Endometrial microvascular endothelial cells (primary cell): ENCODE data around the gene RUNX2. TPM values are rescaled to one million over a fixed set of nuclear protein-coding genes. Genes with fewer than 3 reads are reported as not detected.

Source experiments
- in situ Hi-C: cut with HindIII; loops from 2 replicates; pipeline ENCODE4 v1.10.0; 2017; ENCODE audit warnings: low sequenced_read_pairs, low pct_unique_long_range_greater_than_20kb; ENCODE audit errors: inconsistent ontology term
- total RNA-seq: library from RNA; depleted of rRNA; stranded (reverse); fragments of >200 nt; gene quantifications from one replicate; pipeline ENCODE4 v1.2.3, GENCODE V29; 2015; ENCODE audit errors: inconsistent ontology term

Gene RUNX2
- total RNA-seq, 1 donor from 2014 or later, result 0.09 TPM

- in situ Hi-C loops, result no loop called here
Observed at GRCh38 chr6:45587229-45588060, 259.3 kb downstream of the RUNX2 start.

GRCh38 chr6:45589367-45589766, 261.2 kb downstream of the RUNX2 start:
- in situ Hi-C loops, result no loop called here

- in situ Hi-C loops, result no loop called here
Observed at GRCh38 chr6:45590226-45590625, 262.1 kb downstream of the RUNX2 start.

GRCh38 chr6:45590696-45591184, 262.6 kb downstream of the RUNX2 start:
- in situ Hi-C loops, result no loop called here

GRCh38 chr6:45591306-45591705, 263.2 kb downstream of the RUNX2 start:
- in situ Hi-C loops, result no loop called here

- in situ Hi-C loops, result no loop called here
Observed at GRCh38 chr6:45591890-45592289, 263.8 kb downstream of the RUNX2 start.

GRCh38 chr6:45592991-45593390, 264.9 kb downstream of the RUNX2 start:
- in situ Hi-C loops, result no loop called here

- in situ Hi-C loops, result no loop called here
Observed at GRCh38 chr6:45595010-45595851, 267.1 kb downstream of the RUNX2 start.

- in situ Hi-C loops, result no loop called here
Observed at GRCh38 chr6:45597424-45597823, 269.3 kb downstream of the RUNX2 start.

GRCh38 chr6:45599053-45599452, 270.9 kb downstream of the RUNX2 start:
- in situ Hi-C loops, result no loop called here

GRCh38 chr6:45605971-45606370, 277.8 kb downstream of the RUNX2 start:
- in situ Hi-C loops, result no loop called here

GRCh38 chr6:45606831-45607400, 278.8 kb downstream of the RUNX2 start:
- in situ Hi-C loops, result no loop called here

GRCh38 chr6:45607798-45608197, 279.7 kb downstream of the RUNX2 start:
- in situ Hi-C loops, result no loop called here

GRCh38 chr6:45608252-45608913, 280.3 kb downstream of the RUNX2 start:
- in situ Hi-C loops, result no loop called here

GRCh38 chr6:45609141-45609638, 281.1 kb downstream of the RUNX2 start:
- in situ Hi-C loops, result no loop called here

GRCh38 chr6:45610374-45610773, 282.2 kb downstream of the RUNX2 start:
- in situ Hi-C loops, result no loop called here

GRCh38 chr6:45610832-45611231, 282.7 kb downstream of the RUNX2 start:
- in situ Hi-C loops, result no loop called here

GRCh38 chr6:45611491-45611890, 283.4 kb downstream of the RUNX2 start:
- in situ Hi-C loops, result no loop called here

GRCh38 chr6:45613656-45614055, 285.5 kb downstream of the RUNX2 start:
- in situ Hi-C loops, result no loop called here
